HepG2 (cell line): Measurements from ENCODE around the gene ZNF512B. TPM values are rescaled to one million over a fixed set of nuclear protein-coding genes. Genes with fewer than 3 reads are reported as not detected.
A peak's percentile ranks its signal among the peaks of the same experiment; 100 is the strongest.

ENCODE experiments used
- ARNT2 ChIP-seq: sonication (generic); formaldehyde crosslinking; IDR thresholded peaks from 2 replicates; pipeline ENCODE4 v1.8.0; 2022; ENCODE audit warnings: mild to moderate bottlenecking, low read depth, missing genetic modification reagents, moderate library complexity
- CBX5 ChIP-seq: sonication (generic); formaldehyde crosslinking; IDR thresholded peaks from 2 replicates; pipeline ENCODE4 v1.4.0; 2020; ENCODE audit warnings: missing genetic modification reagents, borderline replicate concordance
- CC2D1A ChIP-seq: sonication (generic); formaldehyde crosslinking; IDR thresholded peaks from 2 replicates; pipeline ENCODE4 v1.8.1; 2023; ENCODE audit warnings: mild to moderate bottlenecking, missing genetic modification reagents
- EP300 ChIP-seq, 3 experiments: sonication (generic) in 1 of 3; formaldehyde crosslinking in 1 of 3; IDR thresholded peaks; 2 replicates each; pipeline versions ENCODE4 v1.5.1 to v1.6.1; 2011 to 2020; ENCODE audit warnings: low read depth in 2 of 3, low read length in 2 of 3, borderline replicate concordance in 1 of 3, improper control_type of control experiment in 1 of 3, mild to moderate bottlenecking in 1 of 3, missing genetic modification reagents in 1 of 3, moderate library complexity in 1 of 3
- GZF1 ChIP-seq: sonication (generic); formaldehyde crosslinking; IDR thresholded peaks from 2 replicates; pipeline ENCODE4 v1.5.1; 2020; ENCODE audit warnings: mild to moderate bottlenecking, missing genetic modification reagents
- HMG20B ChIP-seq: conservative IDR thresholded peaks from 2 replicates; pipeline ENCODE4 v1.6.1; 2016; ENCODE audit warnings: missing genetic modification reagents, missing compliant biosample characterization
- HNRNPK ChIP-seq: fragments of 200-400 bp; formaldehyde crosslinking; IDR thresholded peaks from 2 replicates; pipeline ENCODE4 v1.6.1; 2018; ENCODE audit warnings: low read length, low read depth, moderate library complexity, mild to moderate bottlenecking; ENCODE audit not compliant: poor library complexity, severe bottlenecking
- RBM39 ChIP-seq: fragments of 200-400 bp; formaldehyde crosslinking; IDR thresholded peaks from one replicate; pipeline ENCODE4 v1.6.1; 2018; ENCODE audit warnings: antibody characterized with exemption, mild to moderate bottlenecking, low read depth, low read length; ENCODE audit not compliant: poor library complexity, severe bottlenecking
- SP4 ChIP-seq: sonication (generic); formaldehyde crosslinking; IDR thresholded peaks from 2 replicates; pipeline ENCODE4 v1.8.1; 2023; ENCODE audit warnings: mild to moderate bottlenecking, missing genetic modification reagents
- SRY ChIP-seq: sonication (generic); formaldehyde crosslinking; IDR thresholded peaks from 2 replicates; pipeline ENCODE4 v1.8.0; 2022; ENCODE audit warnings: mild to moderate bottlenecking, missing genetic modification reagents
- SUZ12 ChIP-seq: fragments of 150-350 bp; IDR thresholded peaks from 2 replicates; pipeline ENCODE4 v1.6.1; 2014; ENCODE audit warnings: low read depth, low read length
- TGIF2 ChIP-seq: IDR thresholded peaks from 2 replicates; pipeline ENCODE4 v1.6.1; 2016; ENCODE audit warnings: control low read depth, missing compliant biosample characterization
- ZNF20 ChIP-seq: sonication (generic); formaldehyde crosslinking; IDR thresholded peaks from 2 replicates; pipeline ENCODE4 v1.4.0; 2020; ENCODE audit warnings: mild to moderate bottlenecking, moderate library complexity, missing genetic modification reagents
- ZNF24 ChIP-seq: fragments of 450-650 bp; IDR thresholded peaks from 2 replicates; pipeline ENCODE4 v1.6.1; 2017; ENCODE audit warnings: antibody characterized with exemption, mild to moderate bottlenecking
- ZNF333 ChIP-seq: sonication (generic); formaldehyde crosslinking; IDR thresholded peaks from 2 replicates; pipeline ENCODE4 v1.4.0; 2020; ENCODE audit warnings: mild to moderate bottlenecking, missing genetic modification reagents, borderline replicate concordance
- ZNF367 ChIP-seq: sonication (generic); formaldehyde crosslinking; IDR thresholded peaks from 2 replicates; pipeline ENCODE4 v1.4.0; 2020; ENCODE audit warnings: missing genetic modification reagents, borderline replicate concordance
- ZNF737 ChIP-seq: sonication (generic); formaldehyde crosslinking; IDR thresholded peaks from 2 replicates; pipeline ENCODE4 v1.5.0; 2020; ENCODE audit warnings: missing genetic modification reagents, mild to moderate bottlenecking, borderline replicate concordance
- polyA plus RNA-seq, 8 experiments: library from polyadenylated mRNA; depleted of rRNA in 3 of 8; stranded (reverse) in 7 of 8; unstranded in 1 of 8; fragments of >200 nt; fragmentation: Illumina TruSeq in 4 of 8; extraction: Trizol in 4 of 8; gene quantifications; 2 replicates each; pipeline versions ENCODE4 v1.2.1 to v1.2.3, GENCODE V29; 2011 to 2016; ENCODE audit warnings: low read depth in 4 of 8, missing spikeins in 1 of 8, mixed read lengths in 1 of 8; ENCODE audit not compliant: insufficient read depth in 1 of 8
- total RNA-seq, 5 experiments: library from RNA; depleted of rRNA; stranded (reverse); fragments of >200 nt; fragmentation: Illumina TruSeq; extraction: Trizol; gene quantifications; 2 replicates each; pipeline ENCODE4 v1.2.3, GENCODE V29; 2016; ENCODE audit warnings: low read depth in 1 of 5
- TF ChIP-seq, protein P1 (sequence below): sonication (generic); formaldehyde crosslinking; IDR thresholded peaks from 2 replicates; pipeline ENCODE4 v1.8.1; 2023; ENCODE audit warnings: mild to moderate bottlenecking, missing genetic modification reagents
- TF ChIP-seq, protein P2 (sequence below): sonication (generic); formaldehyde crosslinking; IDR thresholded peaks from 2 replicates; pipeline ENCODE4; 2020; ENCODE audit warnings: missing genetic modification reagents, mild to moderate bottlenecking, borderline replicate concordance
- TF ChIP-seq, protein P3 (sequence below): sonication (generic); formaldehyde crosslinking; IDR thresholded peaks from 2 replicates; pipeline ENCODE4 v1.8.0; 2023; ENCODE audit warnings: mild to moderate bottlenecking, missing genetic modification reagents
- TF ChIP-seq, protein P4 (sequence below): sonication (generic); formaldehyde crosslinking; conservative IDR thresholded peaks from 2 replicates; pipeline ENCODE4 v1.4.0; 2020; ENCODE audit warnings: missing genetic modification reagents

The ZNF512B gene
- total and polyA plus RNA-seq, 2 of the 13 experiments (the other 11 are each of a cell fraction or from before 2014, with no cell fraction given), result 11.5 to 30.6 TPM

DNA sequence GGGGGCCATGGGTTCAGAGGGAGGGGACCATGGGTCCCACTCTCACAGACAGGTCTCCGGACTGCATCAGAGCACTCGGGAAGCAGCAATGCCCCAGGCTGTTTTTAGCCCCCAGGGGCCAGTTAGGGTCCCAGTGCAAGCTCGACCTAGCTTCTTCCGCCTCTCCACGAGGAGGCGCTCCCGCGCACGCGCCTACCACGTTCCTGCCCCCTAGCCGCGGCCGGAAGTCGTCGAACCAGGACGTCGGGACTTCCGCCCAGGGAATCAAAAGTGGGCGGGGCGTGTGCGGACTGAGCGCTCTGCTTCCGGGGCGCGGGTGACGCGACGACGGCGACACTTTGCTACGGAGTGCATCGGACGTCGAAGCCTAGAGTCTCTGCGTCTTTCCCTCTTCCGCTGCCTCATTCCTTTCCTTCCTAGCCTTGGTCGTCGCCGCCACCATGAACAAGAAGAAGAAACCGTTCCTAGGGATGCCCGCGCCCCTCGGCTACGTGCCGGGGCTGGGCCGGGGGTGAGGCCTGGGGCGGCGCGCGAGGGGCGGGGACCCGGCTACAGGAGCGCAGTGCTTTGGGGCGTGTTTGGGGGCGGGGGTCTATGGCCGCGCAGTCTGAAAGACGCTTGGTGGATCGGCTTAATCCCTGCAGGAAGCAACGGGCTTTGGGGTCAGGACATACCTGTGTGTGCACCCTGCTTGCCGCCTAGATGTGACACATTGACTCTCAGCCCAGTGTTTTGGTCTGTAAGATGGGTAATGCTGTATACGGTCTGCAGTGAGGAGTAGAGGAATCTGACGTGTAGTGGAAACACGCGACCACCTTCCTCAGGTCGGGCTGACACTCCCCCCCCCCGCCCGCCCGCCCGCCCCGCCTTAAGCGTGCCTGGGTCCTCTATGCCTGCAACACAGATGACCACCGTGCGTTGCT is 11.3 kb upstream of the ZNF512B start, which contains the start of gene PRPF6 (continued):
- TF ChIP-seq SUZ12 (peak; percentile 21; the same call in 1 of the 2 replicates), ZNF737 (CRISPR knock-in tag) (peak; percentile 89; the same call in 1 of the 2 replicates), CBX5 (CRISPR knock-in tag) (peak; percentile 98; the same call in 1 of the 2 replicates), CC2D1A (peak; percentile 89; the same call in 1 of the 2 replicates), ZNF367 (CRISPR knock-in tag) (no peak), GZF1 (CRISPR knock-in tag) (peak; percentile 91), HMG20B (CRISPR knock-in tag) (no peak; the same call in 1 of the 2 replicates), HNRNPK (no peak), ZNF333 (peak; percentile 98), SP4 (CRISPR knock-in tag) (peak; percentile 100), ZNF20 (peak; percentile 74; the same call in 1 of the 2 replicates), EP300 (IDR thresholded peaks at IDR 0.05; ENCODE audit: low read depth in 2 of 2, low read length in 2 of 2) (peak in 1 of 2 experiments; percentile 40; a peak in 1 of 4 replicates), EP300 (CRISPR knock-in tag; IDR thresholded peaks at IDR 0.05; ENCODE audit: borderline replicate concordance) (peak; percentile 56), TGIF2 (CRISPR knock-in tag) (peak; percentile 96), SRY (CRISPR knock-in tag) (peak; percentile 87), RBM39 (peak; percentile 99), ZNF24 (no peak), ARNT2 (CRISPR knock-in tag) (peak; percentile 99)
- TF ChIP-seq, protein P1, sequence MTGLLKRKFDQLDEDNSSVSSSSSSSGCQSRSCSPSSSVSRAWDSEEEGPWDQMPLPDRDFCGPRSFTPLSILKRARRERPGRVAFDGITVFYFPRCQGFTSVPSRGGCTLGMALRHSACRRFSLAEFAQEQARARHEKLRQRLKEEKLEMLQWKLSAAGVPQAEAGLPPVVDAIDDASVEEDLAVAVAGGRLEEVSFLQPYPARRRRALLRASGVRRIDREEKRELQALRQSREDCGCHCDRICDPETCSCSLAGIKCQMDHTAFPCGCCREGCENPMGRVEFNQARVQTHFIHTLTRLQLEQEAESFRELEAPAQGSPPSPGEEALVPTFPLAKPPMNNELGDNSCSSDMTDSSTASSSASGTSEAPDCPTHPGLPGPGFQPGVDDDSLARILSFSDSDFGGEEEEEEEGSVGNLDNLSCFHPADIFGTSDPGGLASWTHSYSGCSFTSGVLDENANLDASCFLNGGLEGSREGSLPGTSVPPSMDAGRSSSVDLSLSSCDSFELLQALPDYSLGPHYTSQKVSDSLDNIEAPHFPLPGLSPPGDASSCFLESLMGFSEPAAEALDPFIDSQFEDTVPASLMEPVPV (CRISPR knock-in tag), result peak; percentile 93
- TF ChIP-seq, protein P2, sequence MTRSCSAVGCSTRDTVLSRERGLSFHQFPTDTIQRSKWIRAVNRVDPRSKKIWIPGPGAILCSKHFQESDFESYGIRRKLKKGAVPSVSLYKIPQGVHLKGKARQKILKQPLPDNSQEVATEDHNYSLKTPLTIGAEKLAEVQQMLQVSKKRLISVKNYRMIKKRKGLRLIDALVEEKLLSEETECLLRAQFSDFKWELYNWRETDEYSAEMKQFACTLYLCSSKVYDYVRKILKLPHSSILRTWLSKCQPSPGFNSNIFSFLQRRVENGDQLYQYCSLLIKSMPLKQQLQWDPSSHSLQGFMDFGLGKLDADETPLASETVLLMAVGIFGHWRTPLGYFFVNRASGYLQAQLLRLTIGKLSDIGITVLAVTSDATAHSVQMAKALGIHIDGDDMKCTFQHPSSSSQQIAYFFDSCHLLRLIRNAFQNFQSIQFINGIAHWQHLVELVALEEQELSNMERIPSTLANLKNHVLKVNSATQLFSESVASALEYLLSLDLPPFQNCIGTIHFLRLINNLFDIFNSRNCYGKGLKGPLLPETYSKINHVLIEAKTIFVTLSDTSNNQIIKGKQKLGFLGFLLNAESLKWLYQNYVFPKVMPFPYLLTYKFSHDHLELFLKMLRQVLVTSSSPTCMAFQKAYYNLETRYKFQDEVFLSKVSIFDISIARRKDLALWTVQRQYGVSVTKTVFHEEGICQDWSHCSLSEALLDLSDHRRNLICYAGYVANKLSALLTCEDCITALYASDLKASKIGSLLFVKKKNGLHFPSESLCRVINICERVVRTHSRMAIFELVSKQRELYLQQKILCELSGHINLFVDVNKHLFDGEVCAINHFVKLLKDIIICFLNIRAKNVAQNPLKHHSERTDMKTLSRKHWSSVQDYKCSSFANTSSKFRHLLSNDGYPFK (CRISPR knock-in tag), result peak; percentile 96
- TF ChIP-seq, protein P3, sequence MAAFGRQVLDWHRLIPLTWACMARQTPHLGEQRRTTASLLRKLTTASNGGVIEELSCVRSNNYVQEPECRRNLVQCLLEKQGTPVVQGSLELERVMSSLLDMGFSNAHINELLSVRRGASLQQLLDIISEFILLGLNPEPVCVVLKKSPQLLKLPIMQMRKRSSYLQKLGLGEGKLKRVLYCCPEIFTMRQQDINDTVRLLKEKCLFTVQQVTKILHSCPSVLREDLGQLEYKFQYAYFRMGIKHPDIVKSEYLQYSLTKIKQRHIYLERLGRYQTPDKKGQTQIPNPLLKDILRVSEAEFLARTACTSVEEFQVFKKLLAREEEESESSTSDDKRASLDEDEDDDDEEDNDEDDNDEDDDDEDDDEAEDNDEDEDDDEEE (CRISPR knock-in tag), result peak; percentile 97; the same call in 1 of the 2 replicates
- TF ChIP-seq, protein P4, sequence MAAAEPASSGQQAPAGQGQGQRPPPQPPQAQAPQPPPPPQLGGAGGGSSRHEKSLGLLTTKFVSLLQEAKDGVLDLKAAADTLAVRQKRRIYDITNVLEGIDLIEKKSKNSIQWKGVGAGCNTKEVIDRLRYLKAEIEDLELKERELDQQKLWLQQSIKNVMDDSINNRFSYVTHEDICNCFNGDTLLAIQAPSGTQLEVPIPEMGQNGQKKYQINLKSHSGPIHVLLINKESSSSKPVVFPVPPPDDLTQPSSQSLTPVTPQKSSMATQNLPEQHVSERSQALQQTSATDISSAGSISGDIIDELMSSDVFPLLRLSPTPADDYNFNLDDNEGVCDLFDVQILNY (CRISPR knock-in tag), result peak; percentile 78
